ENCODE measurements around the gene ARGLU1.

ARGLU1 gene

GRCh38 chr13:106503730-106504453 lies 64.0 kb downstream of the ARGLU1 start:
- DNase-seq (ENCODE audit: low read depth in 2 of 3, low spot score in 2 of 3): no peak

GRCh38 chr13:106503272-106503671 lies 64.7 kb downstream of the ARGLU1 start:
- no peak for DNase-seq (ENCODE audit: low read depth in 2 of 3, low spot score in 2 of 3)

GRCh38 chr13:106500445-106500844 lies 67.5 kb downstream of the ARGLU1 start:
- no peak for DNase-seq (ENCODE audit: low read depth in 2 of 3, low spot score in 2 of 3)

- no peak for DNase-seq (ENCODE audit: low read depth in 2 of 3, low spot score in 2 of 3)
Observed at GRCh38 chr13:106499896-106500295, 68.0 kb downstream of the ARGLU1 start.

GRCh38 chr13:106499113-106499512 lies 68.8 kb downstream of the ARGLU1 start:
- no peak for DNase-seq (ENCODE audit: low read depth in 2 of 3, low spot score in 2 of 3)

GRCh38 chr13:106498571-106498970 lies 69.4 kb downstream of the ARGLU1 start:
- DNase-seq (ENCODE audit: low read depth in 2 of 3, low spot score in 2 of 3): no peak

GRCh38 chr13:106498158-106498557 lies 69.8 kb downstream of the ARGLU1 start:
- no peak for DNase-seq (ENCODE audit: low read depth in 2 of 3, low spot score in 2 of 3)

- no peak for DNase-seq (ENCODE audit: low read depth in 2 of 3, low spot score in 2 of 3)
Observed at GRCh38 chr13:106497079-106497478, 70.9 kb downstream of the ARGLU1 start.

- DNase-seq (ENCODE audit: low read depth in 2 of 3, low spot score in 2 of 3): no peak
Observed at GRCh38 chr13:106496072-106496997, 71.6 kb downstream of the ARGLU1 start.

- DNase-seq (ENCODE audit: low read depth in 2 of 3, low spot score in 2 of 3): no peak
Observed at GRCh38 chr13:106494936-106495335, 73.0 kb downstream of the ARGLU1 start.

- no peak for DNase-seq (ENCODE audit: low read depth in 2 of 3, low spot score in 2 of 3)
Observed at GRCh38 chr13:106494506-106494905, 73.4 kb downstream of the ARGLU1 start.

- no peak for DNase-seq (ENCODE audit: low read depth in 2 of 3, low spot score in 2 of 3)
Observed at GRCh38 chr13:106493533-106494220, 74.3 kb downstream of the ARGLU1 start.

GRCh38 chr13:106492588-106493475 lies 75.1 kb downstream of the ARGLU1 start:
- DNase-seq (ENCODE audit: low read depth in 2 of 3, low spot score in 2 of 3): no peak

- no peak for DNase-seq (ENCODE audit: low read depth in 2 of 3, low spot score in 2 of 3)
Observed at GRCh38 chr13:106491928-106492587, 75.9 kb downstream of the ARGLU1 start.

All from activated CD8-positive, alpha-beta memory T cell treated with anti-CD3 and anti-CD28 coated beads for 48 hours (primary cell).